ENCODE measurements around the gene HEBP1.
"Not testable (repeated sequence)": the region's sequence is repeated elsewhere in the genome, so short reads cannot be mapped to it uniquely, and the experiment has no call there.

The HEBP1 gene

GRCh38 chr12:13039328-13039956 lies 39.4 kb upstream of the HEBP1 start:
- peaks cover 19% of the 10 kb centered on the region for H3K27me3 ChIP-seq (ENCODE audit: low read depth, low read length)
- H3K9ac ChIP-seq (ENCODE audit: low read length): no peak overlapping the region
- TF ChIP-seq CTCF (IDR thresholded peaks at IDR 0.05; ENCODE audit: low read depth, low read length) (no peak), EZH2phosphoT487 (IDR thresholded peaks at IDR 0.05; ENCODE audit: low read depth) (no peak)
- no peak overlapping the region for H2AFZ ChIP-seq (ENCODE audit: low read depth, low read length)
- no peaks in the 10 kb centered on the region for H3K9me3 ChIP-seq (ENCODE audit: insufficient read depth, low read length)
- H3K36me3 ChIP-seq (replicated peaks; ENCODE audit: low read depth, low read length): no peaks in the 10 kb centered on the region
- no peak overlapping the region for H3K4me3 ChIP-seq (ENCODE audit: low read length)
- peaks cover 8% of the 10 kb centered on the region for H3K4me1 ChIP-seq (ENCODE audit: low read length)
- no peaks in the 10 kb centered on the region for H3K79me2 ChIP-seq (ENCODE audit: low read length)
- H4K20me1 ChIP-seq (ENCODE audit: insufficient read depth, low read length): no peaks in the 10 kb centered on the region
- no peak overlapping the region for H3K4me2 ChIP-seq (ENCODE audit: low read length)
- no peak overlapping the region for H3K27ac ChIP-seq (ENCODE audit: low read length)

- peaks cover 8% of the 10 kb centered on the region for H3K4me1 ChIP-seq (ENCODE audit: low read length)
- no peaks in the 10 kb centered on the region for H3K79me2 ChIP-seq (ENCODE audit: low read length)
- no peak overlapping the region for H3K9ac ChIP-seq (ENCODE audit: low read length)
- peaks cover 16% of the 10 kb centered on the region for H3K27me3 ChIP-seq (ENCODE audit: low read depth, low read length)
- H2AFZ ChIP-seq (ENCODE audit: low read depth, low read length): no peak overlapping the region
- H4K20me1 ChIP-seq (ENCODE audit: insufficient read depth, low read length): no peaks in the 10 kb centered on the region
- H3K9me3 ChIP-seq (ENCODE audit: insufficient read depth, low read length): no peaks in the 10 kb centered on the region
- TF ChIP-seq EZH2phosphoT487 (IDR thresholded peaks at IDR 0.05; ENCODE audit: low read depth) (no peak), CTCF (IDR thresholded peaks at IDR 0.05; ENCODE audit: low read depth, low read length) (no peak)
- H3K4me3 ChIP-seq (ENCODE audit: low read length): no peak overlapping the region
- no peak overlapping the region for H3K27ac ChIP-seq (ENCODE audit: low read length)
- H3K36me3 ChIP-seq (replicated peaks; ENCODE audit: low read depth, low read length): no peaks in the 10 kb centered on the region
- no peak overlapping the region for H3K4me2 ChIP-seq (ENCODE audit: low read length)
Measured at GRCh38 chr12:13038491-13039161, 38.6 kb upstream of the HEBP1 start.

- no peak overlapping the region for H2AFZ ChIP-seq (ENCODE audit: low read depth, low read length)
Measured at GRCh38 chr12:13036881-13037280, 36.8 kb upstream of the HEBP1 start.

GRCh38 chr12:13035335-13035734 lies 35.3 kb upstream of the HEBP1 start:
- not testable (repeated sequence) for H3K9me3 ChIP-seq (ENCODE audit: insufficient read depth, low read length); H3K9ac ChIP-seq (ENCODE audit: low read length); H3K79me2 ChIP-seq (ENCODE audit: low read length); H3K4me3 ChIP-seq (ENCODE audit: low read length); H3K4me2 ChIP-seq (ENCODE audit: low read length); H2AFZ ChIP-seq (ENCODE audit: low read depth, low read length); H3K27ac ChIP-seq (ENCODE audit: low read length); H3K4me1 ChIP-seq (ENCODE audit: low read length); H4K20me1 ChIP-seq (ENCODE audit: insufficient read depth, low read length); H3K36me3 ChIP-seq (replicated peaks; ENCODE audit: low read depth, low read length)
- H3K27me3 ChIP-seq (ENCODE audit: low read depth, low read length): peaks cover 15% of the 10 kb centered on the region

More at GRCh38 chr12:13036881-13037280, 36.8 kb upstream of the HEBP1 start:
- no peaks in the 10 kb centered on the region for H3K9me3 ChIP-seq (ENCODE audit: insufficient read depth, low read length)
- TF ChIP-seq CTCF (IDR thresholded peaks at IDR 0.05; ENCODE audit: low read depth, low read length): no peak
- TF ChIP-seq EZH2phosphoT487 (IDR thresholded peaks at IDR 0.05; ENCODE audit: low read depth): no peak
- no peaks in the 10 kb centered on the region for H4K20me1 ChIP-seq (ENCODE audit: insufficient read depth, low read length)
- no peak overlapping the region for H3K4me3 ChIP-seq (ENCODE audit: low read length)
- H3K79me2 ChIP-seq (ENCODE audit: low read length): no peaks in the 10 kb centered on the region
- H3K36me3 ChIP-seq (replicated peaks; ENCODE audit: low read depth, low read length): no peaks in the 10 kb centered on the region
- H3K4me2 ChIP-seq (ENCODE audit: low read length): no peak overlapping the region
- no peak overlapping the region for H3K9ac ChIP-seq (ENCODE audit: low read length)
- peaks cover 8% of the 10 kb centered on the region for H3K4me1 ChIP-seq (ENCODE audit: low read length)
- H3K27me3 ChIP-seq (ENCODE audit: low read depth, low read length): peaks cover 9% of the 10 kb centered on the region; the same call in 1 of the 2 replicates
- no peak overlapping the region for H3K27ac ChIP-seq (ENCODE audit: low read length)

All from OCI-LY3 (cell line).